Measurements from ENCODE around the gene MYL9. TPM values are rescaled to one million over a fixed set of nuclear protein-coding genes. Genes with fewer than 3 reads are reported as not detected.

Gene MYL9
- 2.7 and 11.6 TPM in 2 replicates for total RNA-seq

GRCh38 chr20:36541227-36541767 is at the start of gene MYL9:
Gene MYL9 (plus strand): TSS chr20:36541519. CDS start chr20:36544885, 3,366 bp downstream.

GRCh38 chr20:36573103-36573797 is 31.9 kb downstream of the MYL9 start, which contains the start of gene TGIF2:
Gene TGIF2 (plus strand): TSS chr20:36573597. CDS start chr20:36578775, 5,178 bp downstream.

Other genes with a start within 250 kb of the MYL9 start
- 12.0 and 19.8 TPM in 2 replicates for gene DLGAP4, start 235.2 kb upstream of the MYL9 start, total RNA-seq
- gene TGIF2, start 32.1 kb downstream of the MYL9 start, total RNA-seq = 14.6 and 15.0 TPM in 2 replicates
- gene RAB5IF, start 64.3 kb downstream of the MYL9 start, total RNA-seq = 63.7 and 84.9 TPM in 2 replicates
- gene SLA2, start 104.7 kb downstream of the MYL9 start, total RNA-seq = under 0.01 TPM in 1 of 2 replicates, not detected in the other
- gene NDRG3, start 204.6 kb downstream of the MYL9 start, total RNA-seq = 13.2 and 14.8 TPM in 2 replicates
- 10.9 and 16.9 TPM in 2 replicates for gene DSN1, start 232.2 kb downstream of the MYL9 start, total RNA-seq

Data from endothelial cell of coronary artery (primary cell).